T-helper 9 cell (primary cell): ENCODE measurements around the gene FAM53C.
"Not testable (repeated sequence)": the region's sequence is repeated elsewhere in the genome, so short reads cannot be mapped to it uniquely, and the experiment has no call there.

Experiments
- DNase-seq: peaks from one replicate; pipeline ENCODE4 v3.0.0-alpha.2; 2020
- total RNA-seq, 2 donors: gene quantifications; one replicate each; lab custom pipeline; 2026; lab: John Stamatoyannopoulos, UW

Gene FAM53C
- 56.3 to 229 reads per million in 2 donors for total RNA-seq

- DNase-seq = peak; percentile 88
Measured at GRCh38 chr5:138337685-138338410, at the start of gene FAM53C. Gene FAM53C, plus strand, starts transcription at chr5:138338266. Its CDS starts 3,070 bp downstream, at chr5:138341336.

GRCh38 chr5:138289296-138289695, 48.8 kb upstream of the FAM53C start:
- no peak for DNase-seq

DNA sequence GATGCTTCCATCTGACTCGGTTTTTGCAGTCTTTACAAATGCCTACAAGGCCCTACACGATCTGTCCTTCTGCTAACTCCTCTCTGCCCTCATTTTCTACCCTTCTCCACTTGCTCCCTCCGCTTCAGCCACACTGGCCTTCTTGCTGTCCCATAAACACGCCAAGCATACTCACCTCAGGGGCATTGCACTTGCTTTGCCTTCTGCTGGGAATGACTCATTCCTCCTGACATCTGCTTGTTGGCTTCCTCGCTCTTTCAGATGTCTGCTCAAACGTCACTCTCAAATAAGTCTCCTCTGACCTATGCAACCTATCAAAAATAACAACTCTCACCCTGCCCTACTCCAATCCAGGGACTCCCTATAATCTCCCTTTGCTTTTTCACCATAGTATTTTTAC, 34.7 kb upstream of the FAM53C start:
- DNase-seq = no peak

DNA sequence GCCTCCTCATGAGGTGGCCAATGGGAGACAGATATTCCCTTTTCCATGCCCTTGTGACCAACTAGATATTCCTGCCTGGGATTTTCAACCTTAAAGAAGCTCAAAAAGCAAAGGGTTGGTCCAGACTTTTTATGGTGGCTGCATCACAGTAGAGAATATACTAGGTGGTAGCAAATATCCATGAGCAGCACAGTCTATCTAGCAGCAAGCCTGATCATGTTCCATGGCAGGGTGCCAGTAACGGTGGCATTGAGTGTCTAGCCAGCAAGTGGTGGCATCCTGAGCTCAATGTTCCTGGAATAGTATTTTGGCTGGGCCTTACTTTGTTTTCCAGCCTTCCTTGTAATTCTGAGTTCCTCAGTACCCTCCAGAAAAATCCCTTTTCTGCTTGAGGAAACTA, 32.3 kb upstream of the FAM53C start:
- DNase-seq = no peak

DNA sequence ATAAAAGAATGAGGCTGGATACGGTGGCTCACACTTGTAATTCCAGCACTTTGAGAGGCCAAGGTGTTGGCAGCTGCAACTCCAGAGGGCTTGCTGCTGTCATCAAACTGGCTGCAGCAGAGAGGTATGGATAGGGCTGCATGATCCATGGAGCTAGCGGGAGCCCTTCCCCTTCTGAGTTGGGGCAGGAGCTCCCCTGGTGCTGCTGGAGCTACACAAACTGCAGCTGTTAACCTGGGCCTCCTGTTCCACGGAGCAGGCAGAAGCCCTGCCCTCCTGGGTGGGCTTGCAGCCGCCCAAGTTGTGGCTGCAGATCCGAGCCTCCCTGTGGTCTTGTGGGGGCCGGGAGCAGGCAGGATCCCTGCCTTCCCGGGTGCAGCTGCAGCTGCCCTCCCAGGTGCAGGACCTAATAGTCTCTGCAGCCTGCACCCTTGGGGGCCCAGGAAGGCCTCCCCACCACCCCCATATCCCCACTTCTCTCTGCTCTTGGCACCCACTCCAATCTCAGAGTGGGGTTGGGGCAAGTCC, 22.3 kb upstream of the FAM53C start:
- DNase-seq = no peak

- no peak for DNase-seq
Measured at GRCh38 chr5:138316355-138316754, 21.7 kb upstream of the FAM53C start.

DNA sequence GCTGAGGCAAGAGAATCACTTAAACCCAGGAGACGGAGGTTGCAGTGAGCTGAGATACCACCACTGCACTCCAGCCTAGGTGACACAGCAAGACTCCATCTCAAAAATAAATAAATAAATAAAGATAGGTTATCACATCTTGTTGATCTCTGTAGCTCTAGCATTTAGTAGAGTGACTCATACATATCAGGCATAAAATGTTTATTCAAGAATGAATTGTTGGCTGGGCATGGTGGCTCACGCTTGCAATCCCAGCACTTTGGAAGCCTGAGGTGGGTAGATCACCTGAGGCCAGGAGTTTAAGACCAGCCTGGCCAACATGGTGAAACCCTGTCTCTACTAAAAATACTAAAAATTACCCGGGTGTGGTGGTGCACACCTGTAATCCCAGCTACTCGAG, 19.9 kb upstream of the FAM53C start:
- not testable (repeated sequence) for DNase-seq

- no peak for DNase-seq
Measured at GRCh38 chr5:138330813-138331448, 7.1 kb upstream of the FAM53C start.

DNA sequence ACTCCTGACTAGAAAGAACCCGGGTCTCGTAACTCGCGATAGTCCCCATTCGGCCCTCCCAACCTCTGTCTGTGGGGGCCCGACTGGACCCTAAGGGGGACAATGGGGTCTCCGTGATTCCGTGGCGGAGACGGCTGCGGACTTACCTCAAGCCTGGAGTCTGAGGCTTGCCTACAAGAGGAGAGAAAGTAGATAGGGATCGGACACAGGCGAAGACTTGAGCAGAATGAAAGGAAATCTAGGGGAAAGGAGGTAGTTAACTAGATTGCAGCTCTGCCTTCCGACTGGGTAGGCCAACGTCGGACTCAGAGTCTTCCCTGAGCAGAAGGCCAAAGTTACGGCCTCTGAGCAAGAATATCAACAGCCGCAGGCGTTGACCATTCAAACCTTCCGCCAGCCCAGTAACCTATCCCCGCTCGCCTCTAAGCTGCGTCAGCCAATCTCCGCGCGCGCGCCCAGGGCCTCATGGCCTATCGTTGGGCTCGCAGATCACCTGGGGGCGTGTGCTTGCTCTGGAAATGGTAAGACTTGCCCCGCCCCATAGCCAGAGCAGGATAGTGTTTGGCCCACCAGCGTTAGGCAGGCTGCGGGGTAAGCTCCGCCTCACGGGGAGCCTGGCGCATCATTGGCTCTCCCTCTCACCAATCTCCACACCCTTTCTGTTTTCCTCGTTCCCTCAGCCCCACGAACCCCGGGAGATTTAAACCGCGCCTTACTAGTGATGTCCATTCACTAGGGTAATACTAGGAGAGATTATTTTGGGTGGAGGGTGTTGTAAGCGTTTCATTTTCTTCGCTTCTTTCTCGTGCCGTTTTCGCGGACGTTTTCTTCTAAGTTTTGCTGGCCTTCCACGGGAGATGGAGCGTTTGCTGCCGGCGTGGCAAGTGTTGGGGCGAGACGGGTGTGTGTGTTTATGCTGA, 6.4 kb upstream of the FAM53C start, which contains the start of gene CDC25C:
Gene CDC25C, minus strand, starts transcription at position 356 of the 920 bp plus-strand sequence. CDS start 624 bp downstream, outside the sequence.
- DNase-seq = peak; percentile 92

DNA sequence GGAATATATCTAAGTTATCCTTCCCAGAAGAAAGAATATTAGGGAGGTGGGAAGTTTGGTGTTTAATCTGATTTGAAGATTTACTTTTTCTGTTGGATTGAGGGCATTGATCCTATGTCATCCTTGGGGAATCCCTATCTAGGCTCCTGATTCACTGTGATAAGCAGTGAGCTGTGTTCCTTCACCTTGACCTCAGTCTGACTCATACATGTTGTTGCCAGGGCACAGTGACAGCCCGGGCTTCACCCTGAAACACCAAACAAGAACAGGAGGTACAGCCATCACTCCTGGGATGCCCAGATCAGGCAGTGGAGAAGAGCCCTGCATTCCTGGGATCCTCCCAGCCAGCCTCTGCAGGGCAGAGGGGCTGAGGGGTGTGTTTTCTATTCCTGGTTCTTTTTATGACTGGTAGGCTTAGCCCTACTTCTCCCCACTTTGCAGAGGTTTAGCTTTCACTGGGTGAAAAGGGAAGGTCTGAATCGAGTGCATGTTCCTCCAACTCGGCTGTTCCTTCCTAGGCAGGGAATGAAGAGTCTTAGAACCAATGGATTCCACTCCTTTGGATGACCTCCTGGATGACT, 3.1 kb upstream of the FAM53C start:
- no peak for DNase-seq

- peak; percentile 70 for DNase-seq
Measured at GRCh38 chr5:138336952-138337684, 948 bp upstream of the FAM53C start.

DNA sequence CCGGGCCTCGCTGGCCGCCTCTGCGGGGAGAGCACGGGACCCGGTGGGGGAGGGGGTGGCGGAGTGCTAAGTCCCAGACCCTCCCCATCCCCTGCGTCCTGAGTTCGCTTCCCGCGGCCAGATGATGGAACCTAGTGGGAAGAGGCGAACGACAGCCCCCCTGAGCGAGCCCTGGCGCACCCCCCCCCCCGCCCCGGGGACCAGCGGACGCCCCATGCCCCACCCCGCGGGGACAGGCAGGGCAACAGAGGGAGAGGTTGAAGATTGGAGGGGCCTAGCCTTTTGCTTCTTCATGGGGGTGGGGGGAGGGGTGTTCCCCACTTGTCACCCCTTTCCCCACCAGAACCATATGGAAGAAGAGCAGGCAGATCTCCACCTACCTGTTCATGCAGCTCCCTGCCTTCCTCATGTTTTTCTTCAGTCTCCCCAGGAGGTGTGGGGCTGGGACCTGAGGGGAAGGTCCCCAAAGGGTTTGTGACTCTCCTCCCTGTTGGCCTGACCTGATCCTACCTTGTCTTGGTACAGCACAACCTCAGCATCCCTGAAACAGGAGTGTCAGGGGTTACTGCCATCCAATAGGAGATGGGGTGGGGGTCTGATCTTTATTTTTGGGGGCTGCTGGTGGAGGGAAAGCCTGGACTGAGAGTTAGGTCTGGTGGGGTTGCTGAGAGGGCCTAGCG, 485 bp downstream of the FAM53C start:
- no peak for DNase-seq

GRCh38 chr5:138339091-138339456, 1.0 kb downstream of the FAM53C start:
- DNase-seq = no peak

- DNase-seq = no peak
Measured at GRCh38 chr5:138339464-138339863, 1.4 kb downstream of the FAM53C start.

GRCh38 chr5:138340008-138340407, 1.9 kb downstream of the FAM53C start:
- no peak for DNase-seq

- no peak for DNase-seq
Measured at GRCh38 chr5:138344887-138345622, 7.0 kb downstream of the FAM53C start.

DNA sequence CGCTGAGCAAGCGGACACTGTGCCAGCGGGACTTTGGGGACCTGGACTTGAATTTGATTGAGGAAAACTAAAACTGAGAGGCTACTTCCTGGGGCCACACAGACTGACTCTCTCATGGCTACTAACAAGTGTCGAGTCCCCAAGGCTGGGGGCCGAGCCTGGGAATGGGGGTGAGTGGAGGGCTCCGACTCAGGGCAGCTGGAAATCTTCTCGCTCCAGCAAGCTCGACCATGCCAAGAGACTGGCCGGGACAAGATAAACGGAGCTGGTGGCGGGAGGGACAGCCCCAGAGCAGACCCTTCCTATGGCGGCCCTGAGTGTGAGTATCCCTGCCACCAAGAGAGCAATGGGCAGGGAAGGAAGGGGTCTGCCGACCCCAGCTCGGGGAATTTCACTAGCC, 8.8 kb downstream of the FAM53C start:
- no peak for DNase-seq

GRCh38 chr5:138349852-138350562, 11.9 kb downstream of the FAM53C start:
- DNase-seq = no peak

- DNase-seq = no peak
Measured at GRCh38 chr5:138350563-138350890, 12.5 kb downstream of the FAM53C start.

GRCh38 chr5:138351056-138351455, 13.0 kb downstream of the FAM53C start:
- no peak for DNase-seq
